Kidney (tissue), 14 donors: ENCODE measurements around the gene NPR2. TPM values are rescaled to one million over a fixed set of nuclear protein-coding genes. Genes with fewer than 3 reads are reported as not detected.

ENCODE experiments used
- DNase-seq, 5 donors: peaks; one replicate each; pipeline ENCODE4 v3.0.0-alpha.2; 2013 to 2020
- FAIRE-seq: peaks from 2 replicates; lab custom pipeline; 2012; peaks lifted over from hg19 to GRCh38; lab: Jason Lieb, UNC
- H3K27ac ChIP-seq, 2 donors: one replicate each; pipeline ENCODE4 v1.7.0; 2013; ENCODE audit warnings: low read depth in 2 of 2, low read length in 2 of 2, inconsistent platforms in 1 of 2
- H3K27me3 ChIP-seq: one replicate; pipeline ENCODE4 v1.7.1; 2013; ENCODE audit warnings: low read length, inconsistent platforms; ENCODE audit not compliant: control insufficient read depth, insufficient read depth
- H3K36me3 ChIP-seq, 3 donors: one replicate each; pipeline versions ENCODE4 v1.7.0 to v1.7.1; 2013; ENCODE audit warnings: low read length in 3 of 3, control low read depth in 1 of 3, inconsistent platforms in 1 of 3; ENCODE audit not compliant: insufficient read depth in 3 of 3, control insufficient read depth in 2 of 3
- H3K4me1 ChIP-seq, 3 donors: one replicate each; pipeline versions ENCODE4 v1.7.0 to v1.7.1; 2013; ENCODE audit warnings: low read length in 3 of 3, inconsistent platforms in 1 of 3, low read depth in 1 of 3; ENCODE audit not compliant: control insufficient read depth in 2 of 3, insufficient read depth in 2 of 3
- H3K4me3 ChIP-seq, 3 donors: one replicate each; pipeline versions ENCODE4 v1.7.0 to v1.8.1; 2013; ENCODE audit warnings: low read length in 3 of 3, control low read depth in 1 of 3, inconsistent platforms in 1 of 3
- H3K9ac ChIP-seq, 3 donors: one replicate each; pipeline versions ENCODE4 v1.7.0 to v1.7.1; 2013; ENCODE audit warnings: low read length in 3 of 3, control low read depth in 1 of 3, inconsistent platforms in 1 of 3
- H3K9me3 ChIP-seq, 3 donors: one replicate each; pipeline versions ENCODE4 v1.7.0 to v1.7.1; 2013; ENCODE audit warnings: low read length in 3 of 3, control low read depth in 1 of 3, inconsistent platforms in 1 of 3; ENCODE audit not compliant: control insufficient read depth in 2 of 3, insufficient read depth in 1 of 3
- CTCF ChIP-seq: IDR thresholded peaks from 3 replicates; pipeline ENCODE4 v1.5.1; 2012; ENCODE audit warnings: mild to moderate bottlenecking, moderate library complexity, borderline replicate concordance; ENCODE audit not compliant: insufficient read depth; ENCODE audit errors: extremely low read depth
- intact Hi-C: fragments of 100-400 bp; cut with DNase I; formaldehyde crosslinking; loops from one replicate; pipeline ENCODE4 v1.11.1; 2022
- polyA plus RNA-seq: library from polyadenylated mRNA; stranded (reverse); fragments of 350-450 nt; fragmentation: Illumina TruSeq; extraction: RNeasy Lipid Tissue Mini Kit (QIAGEN cat#74804); gene quantifications from one replicate; pipeline ENCODE4 v1.2.3, GENCODE V29; 2014; ENCODE audit warnings: low read depth, low replicate concordance; ENCODE audit not compliant: insufficient read depth
- total RNA-seq: library from RNA; stranded (reverse); fragmentation: NEBNext Ultra II Directional; extraction: Animal tissue kit (Norgen Biotek cat#: 25700); gene quantifications from one replicate; pipeline ENCODE4 v1.2.1, GENCODE V29; 2021
- donor health status: control.
- donor health status: control.
- donor health status: control.
- donor health status: control.
- donor health status: control.
- donor health status: DM: yes; HTN: yes; CAD: no.
- donor health status: Normal renal cell carcinoma (clear cell type).

The NPR2 gene
- total and polyA plus RNA-seq, 2 donors from 2014 or later = 11.4 to 17.0 TPM

GRCh38 chr9:35776018-35776417 lies 15.4 kb upstream of the NPR2 start:
- H3K9ac ChIP-seq = no peak overlapping the region
- peak in 3 of 5 donors; percentile 72 to 91 (median 90) for DNase-seq
- no peak overlapping the region for H3K4me3 ChIP-seq
- H3K9me3 ChIP-seq = no peaks in the 10 kb centered on the region
- no peaks in the 10 kb centered on the region for H3K27me3 ChIP-seq
- intact Hi-C loops = no loop called here
- no peaks in the 10 kb centered on the region for H3K36me3 ChIP-seq
- no peak for TF ChIP-seq CTCF
- H3K27ac ChIP-seq = no peak overlapping the region
- FAIRE-seq = no peak
- H3K4me1 ChIP-seq = peaks cover 0 to 10% (median 0%) of the 10 kb centered on the region in 3 donors

GRCh38 chr9:35778496-35778895 lies 12.9 kb upstream of the NPR2 start:
- no peak for TF ChIP-seq CTCF
- DNase-seq (no peak), FAIRE-seq (no peak)
- intact Hi-C loops = no loop called here
- Histone ChIP-seq H3K27ac (no peak overlapping the region), H3K9me3 (no peaks in the 10 kb centered on the region), H3K4me3 (no peak overlapping the region), H3K9ac (no peak overlapping the region), H3K36me3 (no peaks in the 10 kb centered on the region), H3K27me3 (no peaks in the 10 kb centered on the region), H3K4me1 (peaks cover 0 to 6% (median 0%) of the 10 kb centered on the region in 3 donors)

- DNase-seq (no peak), FAIRE-seq (no peak)
- no peak for TF ChIP-seq CTCF
- Histone ChIP-seq H3K4me3 (no peak overlapping the region), H3K9ac (no peak overlapping the region), H3K27ac (no peak overlapping the region), H3K4me1 (no peaks in the 10 kb centered on the region), H3K27me3 (no peaks in the 10 kb centered on the region), H3K36me3 (no peaks in the 10 kb centered on the region), H3K9me3 (no peaks in the 10 kb centered on the region)
- intact Hi-C loops = no loop called here
These were observed 10.3 kb upstream of the NPR2 start for GRCh38 chr9:35781066-35781465.

- FAIRE-seq = no peak
- Histone ChIP-seq H3K9me3 (no peaks in the 10 kb centered on the region), H3K9ac (no peak overlapping the region), H3K36me3 (no peaks in the 10 kb centered on the region), H3K27me3 (no peaks in the 10 kb centered on the region), H3K4me1 (no peaks in the 10 kb centered on the region), H3K4me3 (no peak overlapping the region), H3K27ac (no peak overlapping the region)
- no peak for TF ChIP-seq CTCF
- no peak for DNase-seq
- intact Hi-C loops = no loop called here
These were observed 8.0 kb upstream of the NPR2 start for GRCh38 chr9:35783418-35783817.
